GM18517 (cell line): ENCODE data around the gene ARID5B.

Experiments
- ATAC-seq: cut with Tn5 transposase; IDR thresholded peaks from one replicate; pipeline ENCODE4 v1.9.1; 2021; ENCODE audit warnings: mild to moderate bottlenecking, moderate library complexity; ENCODE audit not compliant: unreplicated experiment

The ARID5B gene

GRCh38 chr10:62068464-62068863 is 167.0 kb downstream of the ARID5B start:
- ATAC-seq, result no peak

- no peak for ATAC-seq
Observed at GRCh38 chr10:62069452-62070178, 168.1 kb downstream of the ARID5B start.

- ATAC-seq, result no peak
Observed at GRCh38 chr10:62071846-62072281, 170.4 kb downstream of the ARID5B start.

GRCh38 chr10:62072901-62073300 is 171.4 kb downstream of the ARID5B start:
- no peak for ATAC-seq

GRCh38 chr10:62073429-62073828 is 171.9 kb downstream of the ARID5B start:
- ATAC-seq, result no peak

- ATAC-seq, result no peak
Observed at GRCh38 chr10:62075414-62075813, 173.9 kb downstream of the ARID5B start.

GRCh38 chr10:62075912-62076311 is 174.4 kb downstream of the ARID5B start:
- no peak for ATAC-seq

- ATAC-seq, result no peak
Observed at GRCh38 chr10:62076891-62077290, 175.4 kb downstream of the ARID5B start.

- no peak for ATAC-seq
Observed at GRCh38 chr10:62077330-62078015, 176.0 kb downstream of the ARID5B start.

GRCh38 chr10:62079885-62080559 is 178.5 kb downstream of the ARID5B start:
- ATAC-seq, result peak; percentile 84

GRCh38 chr10:62080905-62081304 is 179.4 kb downstream of the ARID5B start:
- ATAC-seq, result no peak

- no peak for ATAC-seq
Observed at GRCh38 chr10:62081341-62082270, 180.1 kb downstream of the ARID5B start.

GRCh38 chr10:62082271-62082656 is 180.8 kb downstream of the ARID5B start:
- ATAC-seq, result no peak

GRCh38 chr10:62082729-62083411 is 181.4 kb downstream of the ARID5B start:
- ATAC-seq, result peak; percentile 34

- no peak for ATAC-seq
Observed at GRCh38 chr10:62083412-62084267, 182.1 kb downstream of the ARID5B start.

GRCh38 chr10:62084451-62084850 is 183.0 kb downstream of the ARID5B start:
- no peak for ATAC-seq

GRCh38 chr10:62085404-62085803 is 183.9 kb downstream of the ARID5B start:
- ATAC-seq, result no peak

- no peak for ATAC-seq
Observed at GRCh38 chr10:62085821-62086220, 184.3 kb downstream of the ARID5B start.

- ATAC-seq, result no peak
Observed at GRCh38 chr10:62087329-62087728, 185.8 kb downstream of the ARID5B start.
